Middle frontal gyrus (tissue), 1 donor: ENCODE results near the gene NKD1.

Experiments used
- DNase-seq: peaks from one replicate; pipeline ENCODE4 v3.0.0-alpha.2; 2015; ENCODE audit warnings: low spot score; ENCODE audit errors: extremely low spot score

The NKD1 gene

DNA sequence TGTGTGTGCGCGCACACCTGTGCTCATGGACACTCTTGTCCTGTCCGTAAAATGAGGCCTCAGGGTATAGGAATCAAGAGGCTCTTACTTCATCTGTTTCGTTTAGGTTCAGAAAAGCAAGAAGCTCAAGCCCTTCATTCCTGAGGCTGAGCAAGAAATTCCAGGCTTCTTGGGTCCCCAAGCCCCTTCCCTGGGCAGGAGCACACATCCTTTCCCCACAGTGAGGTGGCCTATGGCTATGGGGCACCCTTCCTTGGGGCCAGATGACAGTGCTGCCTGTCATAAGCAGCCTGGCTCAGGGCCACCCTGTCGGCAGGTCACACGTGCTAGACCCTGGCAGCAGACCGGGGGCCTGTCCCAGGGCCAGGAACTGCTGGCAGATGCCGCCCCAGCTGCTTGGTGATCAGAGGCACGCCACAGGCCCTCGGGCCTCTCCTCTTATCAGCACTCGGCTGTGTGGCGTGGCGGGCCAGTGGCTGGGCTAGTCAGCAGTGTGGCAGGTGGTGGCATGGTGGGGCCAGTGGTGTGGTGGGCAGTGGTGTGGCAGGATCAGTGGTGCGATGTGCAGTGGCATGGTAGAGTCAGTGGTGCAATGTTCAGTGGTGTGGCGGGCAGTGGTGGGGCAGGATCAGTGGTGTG lies 50.2 kb downstream of the NKD1 start:
- no peak for DNase-seq

DNA sequence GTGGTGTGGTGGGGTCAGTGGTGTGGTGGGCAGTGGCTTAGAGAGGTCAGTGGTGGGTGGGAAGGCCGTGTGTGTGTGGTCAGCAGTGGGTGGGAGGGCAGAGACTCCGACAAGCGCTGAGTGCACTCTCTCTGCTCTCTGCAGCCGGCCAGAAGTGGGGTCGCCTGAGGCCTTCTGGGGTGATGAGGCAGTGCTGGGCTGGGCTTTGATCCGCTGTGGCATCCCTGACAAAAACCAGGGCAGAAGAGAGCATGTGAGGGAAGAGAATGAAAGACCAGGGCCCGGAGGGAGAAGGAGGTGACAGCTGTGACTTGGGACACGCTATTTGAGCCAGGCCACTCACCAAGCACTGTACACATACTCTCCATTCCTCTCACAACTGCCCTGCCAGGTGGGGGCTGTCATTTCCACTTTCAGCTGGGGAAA lies 50.8 kb downstream of the NKD1 start:
- no peak for DNase-seq

DNA sequence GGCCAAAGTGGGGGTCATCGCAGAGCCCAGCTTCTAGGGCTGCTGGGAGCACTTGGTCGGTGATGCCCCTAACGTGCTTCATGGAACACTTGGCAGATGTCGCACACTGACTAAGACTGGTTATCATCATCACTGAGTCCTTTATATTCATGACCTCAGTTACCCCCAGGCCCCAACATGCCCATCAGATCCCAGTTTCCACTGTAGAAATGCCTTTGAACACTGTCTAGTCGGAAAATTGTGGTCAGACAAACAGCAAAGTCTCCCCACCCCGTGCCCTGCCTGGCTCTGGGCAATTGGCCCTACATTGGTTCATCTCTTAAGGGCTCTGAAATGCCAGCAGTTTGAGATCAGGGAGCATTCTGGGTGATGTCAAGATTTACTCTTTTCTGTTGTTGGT lies 51.3 kb downstream of the NKD1 start:
- DNase-seq = no peak

DNA sequence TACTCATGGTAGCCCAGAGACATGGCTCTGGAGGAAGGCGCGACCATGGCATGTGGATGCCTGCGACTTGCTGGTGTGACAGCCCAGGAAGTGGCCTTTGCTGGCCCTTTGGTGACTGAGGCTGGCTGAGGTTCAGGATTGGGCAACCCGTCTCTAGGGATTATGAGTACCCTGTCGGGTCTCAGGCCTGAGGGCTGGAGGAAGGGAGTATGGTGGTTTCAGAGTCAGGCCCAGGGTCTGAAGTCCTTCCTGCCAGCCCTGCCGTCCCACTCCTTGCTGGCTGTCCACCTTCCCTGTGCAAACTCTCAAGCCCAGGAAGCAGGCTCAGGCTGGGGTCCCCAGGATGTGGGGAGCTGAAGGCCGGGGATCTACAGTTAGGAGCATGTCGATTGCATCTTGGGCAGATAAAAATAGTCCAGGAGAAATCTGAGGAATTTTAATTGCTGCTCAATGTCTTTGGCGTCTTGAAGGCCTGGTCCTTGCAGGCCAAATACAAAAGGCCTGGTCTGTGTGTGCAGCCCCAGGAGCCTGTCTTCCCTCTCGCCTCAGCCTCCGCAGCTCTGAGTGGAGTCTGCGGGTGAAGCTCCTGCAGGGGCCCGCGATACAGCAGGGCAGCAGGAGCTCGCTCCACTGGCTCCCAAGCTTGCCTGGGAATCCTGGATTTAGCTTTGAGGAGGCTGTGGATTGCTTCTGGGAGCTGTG lies 52.5 kb downstream of the NKD1 start:
- DNase-seq = no peak

DNA sequence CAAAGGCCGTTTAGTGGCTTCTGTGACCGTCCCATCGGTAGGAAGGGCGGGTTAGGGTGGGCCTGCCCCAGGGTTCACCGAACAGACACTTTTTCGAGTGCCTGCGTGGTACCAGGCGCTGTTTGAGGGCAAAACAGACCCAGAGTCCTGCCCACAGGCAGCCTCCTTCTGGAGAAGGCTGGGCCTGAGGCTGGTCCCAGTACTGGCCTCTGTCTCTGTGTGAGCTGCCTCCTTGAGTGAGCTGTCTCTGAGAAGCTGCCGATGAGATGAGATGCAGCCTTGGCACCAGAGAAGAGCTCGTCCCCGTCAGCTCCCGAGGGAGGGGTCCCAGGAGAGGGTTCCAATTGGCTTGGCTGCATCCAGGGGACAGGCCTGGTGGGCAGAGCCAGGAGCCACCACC lies 53.1 kb downstream of the NKD1 start:
- DNase-seq = no peak

DNA sequence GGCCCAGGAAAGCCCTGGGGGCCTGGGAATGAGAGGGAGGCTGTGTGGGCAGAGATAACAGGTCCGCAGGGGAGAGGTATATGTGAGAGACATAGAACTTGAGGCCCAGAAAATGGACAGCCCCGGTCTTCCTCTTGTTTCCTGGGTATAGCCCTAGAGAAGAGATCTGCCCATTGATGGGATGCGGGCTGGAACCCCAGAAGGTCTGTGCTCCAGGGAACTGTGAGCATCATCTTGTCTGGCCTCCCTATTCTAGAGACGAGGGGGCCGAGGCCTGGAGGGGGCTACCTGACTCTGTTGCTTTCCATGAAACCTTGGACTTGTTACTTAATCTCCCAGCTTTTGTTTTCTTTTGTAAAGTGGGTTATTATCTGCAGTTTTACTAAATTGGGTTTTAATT lies 53.9 kb downstream of the NKD1 start:
- DNase-seq = no peak

DNA sequence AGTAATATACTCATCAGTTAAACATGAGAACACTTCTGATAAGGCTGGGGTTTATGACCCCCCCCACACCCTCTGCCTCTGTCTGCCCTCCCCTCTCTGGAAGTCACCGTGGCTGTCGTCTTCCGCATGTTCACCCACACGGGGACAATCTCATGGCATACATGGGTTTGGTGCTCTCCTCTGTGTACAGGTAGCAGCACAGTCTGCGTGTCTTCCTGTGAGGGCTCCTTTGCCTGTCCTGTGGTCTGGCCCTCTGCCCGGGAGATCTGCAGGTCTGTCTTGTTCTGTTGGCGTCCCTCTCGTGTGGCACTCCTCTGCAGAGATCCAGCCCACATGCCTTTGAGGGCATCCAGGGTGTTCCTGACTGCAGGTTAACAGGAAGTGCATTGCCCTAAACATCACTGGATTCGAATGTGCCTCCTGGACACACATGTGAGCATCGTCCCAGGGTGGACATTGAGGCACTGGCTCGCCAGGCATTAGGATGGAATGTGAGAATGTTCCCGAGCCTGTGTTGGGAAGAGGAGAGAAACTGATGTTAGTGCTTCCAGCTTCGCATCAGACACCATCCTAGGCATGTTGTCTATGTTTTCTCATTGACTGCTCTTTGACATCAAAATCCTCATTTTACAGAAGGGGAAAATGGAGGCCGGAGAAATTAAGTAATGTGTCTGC lies 54.5 kb downstream of the NKD1 start:
- no peak for DNase-seq

DNA sequence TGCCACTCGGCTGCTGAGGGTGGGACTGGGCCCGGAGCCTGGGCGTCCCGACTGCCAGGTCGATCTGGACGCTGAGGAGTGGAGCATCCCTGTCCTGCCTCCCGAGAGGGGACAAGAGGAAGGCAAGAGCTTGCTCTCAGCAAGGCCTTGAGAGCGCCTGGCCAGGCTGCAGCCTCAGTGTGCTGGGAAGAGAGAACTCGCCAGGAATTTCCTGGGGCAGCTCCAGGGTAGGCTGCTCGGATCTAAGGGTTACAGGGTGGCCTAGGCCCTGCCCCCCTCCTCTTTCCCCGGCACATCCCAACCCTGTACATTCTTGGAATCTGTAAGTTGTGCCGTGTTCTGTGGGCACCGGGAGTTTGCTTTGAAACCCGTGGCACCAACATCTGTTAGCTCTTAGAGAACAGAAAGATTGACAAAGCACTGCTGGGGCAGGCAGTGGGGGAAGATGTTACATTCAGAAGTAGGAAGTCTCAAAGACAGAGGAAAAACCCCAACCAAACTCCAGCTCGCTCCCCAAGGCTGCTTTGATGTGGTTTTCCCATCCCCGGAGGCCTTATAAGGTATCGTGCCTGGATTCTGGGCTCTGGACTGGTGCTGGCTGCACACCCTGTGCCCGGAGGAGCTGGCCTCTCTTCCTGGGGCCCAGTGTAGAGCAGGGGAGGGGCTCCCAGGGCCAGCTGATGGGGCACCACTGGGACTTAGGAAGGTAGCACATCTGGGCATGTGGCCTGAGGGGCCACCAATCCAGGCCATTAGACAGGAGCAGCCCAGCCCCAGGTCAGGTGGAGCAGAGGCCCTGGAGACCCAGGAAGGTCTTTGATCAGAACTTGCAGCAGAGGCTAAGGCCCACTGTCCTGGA lies 55.2 kb downstream of the NKD1 start:
- DNase-seq = no peak

DNA sequence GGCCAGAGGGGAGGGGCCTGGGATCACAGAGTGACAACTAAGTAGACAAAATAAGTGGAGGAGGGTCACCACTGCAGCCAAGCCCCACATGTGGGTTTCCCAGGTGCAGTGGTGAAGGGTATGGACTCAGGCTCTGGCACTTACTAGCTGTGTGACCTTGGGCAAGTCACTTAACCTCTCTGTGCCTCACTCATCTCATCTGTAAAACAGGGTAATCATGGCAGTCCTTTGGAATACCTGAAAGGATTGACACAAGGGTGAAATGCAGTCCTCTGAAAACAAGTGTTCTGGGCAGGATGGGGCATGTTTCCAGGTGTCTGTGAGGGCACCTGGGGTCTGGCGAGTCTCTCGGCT lies 55.8 kb downstream of the NKD1 start:
- DNase-seq = no peak

DNA sequence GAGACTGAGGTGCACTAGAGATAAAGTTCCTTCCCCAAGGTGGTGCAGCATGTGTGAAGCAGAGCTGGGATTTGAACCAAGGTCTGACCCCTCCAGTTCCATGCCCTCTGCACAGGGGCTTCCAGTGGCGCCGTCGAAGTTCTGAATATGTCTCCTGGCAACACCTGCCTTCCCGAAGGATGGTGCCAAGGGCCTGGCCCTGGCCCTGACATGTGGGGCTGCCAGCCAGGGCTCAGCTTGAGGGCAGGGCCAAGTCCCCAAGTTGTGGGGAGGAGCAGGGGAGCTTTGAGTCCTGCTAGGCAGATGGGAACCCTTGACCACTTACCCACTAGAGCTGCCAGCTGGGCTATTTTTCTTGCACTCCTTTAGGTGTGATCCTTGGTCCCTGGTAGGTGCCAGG lies 56.4 kb downstream of the NKD1 start:
- DNase-seq = no peak

DNA sequence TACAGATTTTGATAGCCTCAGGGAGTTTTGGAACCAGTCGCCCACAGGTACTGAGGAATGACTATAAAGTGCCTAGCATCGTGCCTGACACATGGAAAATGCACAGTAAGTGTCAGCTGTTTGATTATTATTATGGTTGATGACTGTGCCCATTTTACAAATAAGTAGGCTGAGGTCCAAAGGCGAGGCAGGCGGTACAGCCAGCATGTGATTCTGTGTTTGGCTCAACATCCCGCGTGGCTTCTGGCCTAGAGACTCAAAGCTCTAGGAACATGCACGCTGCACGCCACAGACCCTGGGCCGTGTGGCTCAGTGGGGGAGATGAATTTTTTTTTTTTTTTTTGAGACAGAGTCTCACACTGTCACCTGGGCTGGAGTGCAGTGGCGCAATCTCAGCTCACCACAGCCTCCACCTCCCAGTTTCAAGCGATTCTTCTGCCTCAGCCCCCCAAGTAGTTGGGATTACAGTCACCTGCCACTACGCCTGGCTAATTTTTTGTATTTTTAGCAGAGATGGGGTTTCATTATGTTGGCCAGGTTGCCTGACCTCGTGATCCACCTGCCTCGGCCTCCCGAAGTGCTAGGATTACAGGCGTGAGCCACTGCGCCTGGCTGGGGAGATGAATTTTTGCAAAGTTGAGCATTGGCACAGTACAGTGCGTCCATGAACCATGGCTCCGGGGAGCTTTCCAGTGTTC lies 57.7 kb downstream of the NKD1 start:
- no peak for DNase-seq

DNA sequence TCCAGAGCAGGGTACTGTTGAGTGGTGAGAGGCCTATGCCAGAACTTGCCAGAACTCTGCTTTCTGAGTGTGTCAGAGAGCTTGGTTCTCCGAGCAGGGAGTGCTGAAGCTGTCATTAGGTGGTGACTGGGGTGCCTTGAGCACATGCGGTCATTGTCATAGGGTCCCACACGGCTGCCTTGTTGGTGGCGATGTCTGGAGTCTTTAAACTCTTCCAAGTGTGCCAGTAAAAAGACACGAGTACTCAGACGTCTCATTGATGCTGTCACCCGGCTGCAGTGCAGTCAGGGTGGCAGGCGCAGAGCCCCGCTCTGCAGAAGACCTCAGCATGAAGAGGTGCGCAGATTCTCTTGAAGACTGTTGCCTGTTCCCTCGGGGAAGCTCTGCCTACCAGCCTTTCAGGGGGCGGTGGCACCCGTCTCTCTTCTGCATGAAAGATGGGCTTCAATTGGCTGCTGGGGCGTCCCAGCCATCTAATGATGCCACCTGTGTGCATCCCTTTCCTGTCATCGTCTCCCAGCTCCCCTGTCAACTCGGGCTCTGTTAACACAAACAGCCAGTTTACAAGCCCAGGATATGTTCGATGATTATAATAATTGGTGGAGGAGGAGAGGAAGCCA lies 58.3 kb downstream of the NKD1 start:
- DNase-seq = no peak

DNA sequence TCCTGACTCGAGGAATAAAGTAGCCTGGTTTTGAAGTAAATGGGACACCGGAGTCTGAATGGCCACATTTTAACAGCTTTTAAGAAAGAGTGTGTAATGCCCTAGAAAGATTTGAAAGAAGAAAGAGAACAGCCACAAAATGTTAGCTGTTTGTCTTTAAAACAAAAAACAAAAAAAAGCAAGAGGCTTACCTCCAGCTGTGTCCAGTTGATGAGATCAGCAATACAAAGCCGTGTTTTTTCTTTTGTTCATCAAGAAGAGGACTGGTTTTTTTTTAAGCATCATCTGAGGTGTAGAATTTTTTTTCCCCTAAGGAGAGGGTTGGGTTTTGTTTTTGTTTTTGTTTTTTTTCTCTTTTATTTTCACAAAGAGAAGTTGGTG lies 58.8 kb downstream of the NKD1 start:
- no peak for DNase-seq

DNA sequence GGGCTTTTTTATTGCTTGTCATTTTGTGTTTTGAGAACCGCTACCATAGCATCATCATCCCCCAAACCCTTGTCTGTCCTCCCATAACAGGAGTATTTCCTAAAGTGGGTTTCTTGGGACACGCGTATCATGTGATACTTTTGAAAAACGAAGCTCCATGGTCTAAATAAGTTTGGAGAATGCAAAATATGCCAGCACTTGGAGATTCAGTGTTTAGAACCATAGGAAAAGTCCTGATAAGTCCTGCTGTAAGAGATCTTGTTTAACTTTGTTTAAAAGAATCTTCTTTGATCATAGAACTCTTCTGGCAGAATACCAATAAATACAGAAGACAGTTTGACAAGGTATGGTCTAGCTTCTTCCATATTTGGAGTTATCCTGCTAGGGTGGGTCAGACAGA lies 59.3 kb downstream of the NKD1 start:
- no peak for DNase-seq

DNA sequence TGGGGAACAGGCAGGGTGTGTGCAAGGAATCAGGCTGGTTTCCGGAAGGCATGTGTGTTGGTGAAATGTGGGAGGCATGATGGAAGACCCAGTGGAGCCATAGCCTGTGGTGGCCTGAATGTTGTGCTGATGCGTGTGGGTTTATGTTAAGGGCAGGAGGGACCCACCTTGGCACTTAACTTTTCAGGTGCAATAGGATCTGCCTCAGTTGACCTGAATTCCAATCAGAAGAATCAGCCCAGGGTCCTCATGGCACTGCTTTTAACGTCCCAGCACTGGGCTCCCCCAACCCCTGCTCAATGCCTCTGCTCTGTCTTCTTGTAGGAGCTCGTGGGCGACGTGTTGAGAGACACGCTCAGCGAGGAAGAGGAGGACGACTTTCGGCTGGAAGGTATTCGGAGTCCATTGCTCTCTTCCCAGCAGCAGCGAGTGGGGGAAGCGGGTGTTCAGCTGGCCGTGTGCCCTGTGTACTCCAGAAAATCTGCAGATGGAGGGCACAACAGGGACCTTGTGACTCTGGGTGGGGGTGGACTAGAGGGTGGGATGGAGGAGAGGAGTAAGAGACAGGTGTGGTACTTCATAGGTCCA lies 59.9 kb downstream of the NKD1 start:
- DNase-seq = no peak

DNA sequence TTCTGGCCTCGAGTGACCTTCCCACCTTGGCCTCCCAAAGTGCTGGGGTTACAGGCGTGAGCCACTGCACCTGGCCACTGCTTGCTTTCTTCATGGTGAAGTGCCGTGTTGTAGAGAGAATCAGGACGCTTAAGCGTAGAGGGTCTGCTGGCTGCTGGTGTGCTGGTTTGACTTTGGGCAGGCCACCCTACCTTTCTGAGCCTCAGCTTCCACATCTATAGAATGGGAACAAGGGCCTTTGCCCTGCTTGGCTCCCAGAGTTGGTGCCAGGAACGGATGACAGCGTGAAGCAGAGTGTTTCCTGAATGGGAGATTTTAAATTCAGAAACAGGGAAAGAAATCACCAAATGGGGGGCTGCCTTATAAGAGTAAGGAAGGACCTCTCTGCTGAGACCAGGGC lies 60.9 kb downstream of the NKD1 start:
- no peak for DNase-seq

DNA sequence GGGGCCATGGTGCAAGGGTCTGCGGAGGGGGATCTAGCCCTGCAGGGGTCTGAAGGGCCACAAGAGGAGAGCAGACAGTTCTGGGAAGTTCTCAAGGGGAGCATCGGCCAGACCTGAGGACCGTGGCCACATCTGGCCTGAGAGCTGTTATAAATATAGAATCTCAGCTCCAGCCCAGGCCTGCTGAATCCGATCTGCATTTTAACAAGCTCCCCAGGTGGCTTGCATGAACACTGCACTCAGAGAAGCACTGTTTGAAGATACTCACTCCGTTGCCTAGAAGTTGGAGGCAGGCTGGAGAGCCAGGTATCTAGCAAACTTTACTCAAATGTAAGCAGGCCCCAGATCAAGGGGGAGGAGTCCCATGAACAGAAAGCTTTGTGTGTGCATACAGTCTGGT lies 61.3 kb downstream of the NKD1 start:
- no peak for DNase-seq

DNA sequence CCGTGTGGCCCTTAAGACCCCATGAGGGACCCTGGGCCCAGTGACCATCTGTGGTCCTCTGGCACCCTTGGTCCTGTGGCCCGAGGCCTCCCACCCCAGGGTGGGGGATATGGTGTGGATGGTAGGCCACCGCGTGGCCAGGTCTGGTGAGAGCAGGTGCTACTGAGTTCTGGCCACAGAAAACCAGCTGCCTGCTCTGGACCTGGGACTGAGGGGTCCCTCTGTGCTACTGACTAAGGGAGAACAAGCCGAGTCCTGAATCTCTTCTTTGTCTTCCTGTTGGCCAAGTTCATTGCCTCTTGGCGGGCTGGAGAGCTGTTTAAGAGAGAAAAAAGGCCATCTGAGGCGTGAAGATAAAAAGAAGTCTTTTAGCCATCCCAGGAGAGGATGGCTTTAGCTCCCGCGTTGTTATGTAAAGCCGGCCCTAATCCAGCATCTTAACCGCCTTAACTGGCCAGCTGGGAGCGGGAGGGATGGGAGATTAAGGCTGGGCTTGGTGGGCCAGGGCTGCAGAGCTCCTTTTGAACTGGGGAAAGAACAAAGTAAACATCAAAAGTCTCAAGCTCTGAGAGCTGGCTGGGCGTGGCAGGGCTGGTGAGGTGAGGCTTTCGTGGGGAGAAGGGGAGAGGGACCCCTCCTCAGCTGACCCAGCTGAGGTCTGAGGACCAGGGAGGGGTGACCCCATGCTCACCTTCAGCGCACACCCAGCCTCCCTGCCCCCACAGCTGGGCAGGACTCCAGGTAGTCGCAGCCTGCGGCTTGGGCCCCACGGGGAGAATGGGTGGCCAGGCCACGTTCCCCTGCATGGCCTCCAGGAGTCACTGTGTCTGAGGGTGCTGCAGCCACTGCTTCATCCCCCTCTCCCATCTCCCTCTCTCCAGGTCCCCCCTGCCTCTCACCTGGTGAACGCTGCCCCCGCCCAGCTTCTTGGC lies 62.4 kb downstream of the NKD1 start:
- no peak for DNase-seq

DNA sequence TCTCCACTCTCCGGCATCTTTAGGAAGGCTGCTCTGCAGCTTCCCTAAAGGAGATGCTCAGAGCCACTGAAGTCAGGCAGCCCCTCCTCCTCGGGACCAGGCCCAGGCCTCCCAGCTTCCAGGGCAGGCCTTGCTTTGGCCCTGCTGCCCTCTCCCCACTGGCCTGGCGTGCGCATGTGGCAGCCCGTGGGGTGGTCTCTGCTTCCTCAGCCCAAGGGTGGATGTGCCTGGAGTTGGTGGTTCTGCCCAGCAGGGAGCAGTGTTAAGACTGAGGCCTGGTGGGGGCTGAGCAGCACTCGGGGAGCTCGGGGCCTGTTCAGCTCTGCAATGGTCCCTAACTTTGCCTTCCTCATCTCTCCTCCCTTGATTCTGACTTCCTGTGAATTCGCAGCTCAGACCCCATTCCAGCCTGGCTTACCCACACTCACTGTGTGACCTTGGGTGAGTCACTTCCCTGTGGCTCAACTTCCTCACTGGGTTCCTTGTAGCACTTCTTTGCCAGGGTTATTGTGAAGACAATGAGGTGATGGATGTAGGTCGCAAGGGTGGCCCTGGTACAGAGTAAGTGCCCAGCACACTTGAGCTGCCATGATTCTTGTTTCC lies 63.2 kb downstream of the NKD1 start:
- no peak for DNase-seq
